Osteoblast (primary cell): Measurements from ENCODE around the gene MAPRE2. TPM values are rescaled to one million over a fixed set of nuclear protein-coding genes. Genes with fewer than 3 reads are reported as not detected.

Experiments
- DNase-seq: peaks from one replicate; pipeline ENCODE4 v3.0.0; 2011; ENCODE audit warnings: low spot score, mixed read lengths; ENCODE audit not compliant: insufficient read length; ENCODE audit errors: missing footprints
- H2AFZ ChIP-seq: 2 replicates; pipeline ENCODE4 v1.6.0; 2011; ENCODE audit warnings: mild to moderate bottlenecking, low read length
- H3K27ac ChIP-seq: 2 replicates; pipeline ENCODE4 v1.5.1; 2011; ENCODE audit warnings: mild to moderate bottlenecking, low read depth, low read length, moderate library complexity
- H3K27me3 ChIP-seq: 2 replicates; pipeline ENCODE4 v1.6.0; 2012; ENCODE audit warnings: mild to moderate bottlenecking, control low read depth, inconsistent platforms, low read length, moderate library complexity; ENCODE audit not compliant: insufficient read depth
- H3K36me3 ChIP-seq: 2 replicates; pipeline ENCODE4 v1.5.1; 2011; ENCODE audit warnings: mild to moderate bottlenecking, low read length, control low read depth, moderate library complexity; ENCODE audit not compliant: insufficient read depth
- H3K4me1 ChIP-seq: 2 replicates; pipeline ENCODE4 v1.5.1; 2011; ENCODE audit warnings: mild to moderate bottlenecking, low read length, control low read depth, moderate library complexity; ENCODE audit not compliant: insufficient read depth
- H3K4me2 ChIP-seq: 2 replicates; pipeline ENCODE4 v1.6.0; 2011; ENCODE audit warnings: mild to moderate bottlenecking, low read length; ENCODE audit not compliant: insufficient read depth
- H3K4me3 ChIP-seq: fragments of 200-600 bp; sonication (generic); 3 replicates; pipeline ENCODE4 v1.5.1; 2012; ENCODE audit warnings: mild to moderate bottlenecking, low read length, inconsistent platforms; ENCODE audit not compliant: insufficient read depth
- H3K79me2 ChIP-seq: 2 replicates; pipeline ENCODE4 v1.6.0; 2012; ENCODE audit warnings: mild to moderate bottlenecking, low read length, control low read depth, inconsistent platforms; ENCODE audit not compliant: insufficient read depth
- H3K9me3 ChIP-seq: 2 replicates; pipeline ENCODE4 v1.5.1; 2011; ENCODE audit warnings: low read depth, low read length, control low read depth
- H4K20me1 ChIP-seq: 2 replicates; pipeline ENCODE4 v1.6.0; 2012; ENCODE audit warnings: mild to moderate bottlenecking, low read length, control low read depth; ENCODE audit not compliant: insufficient read depth
- total RNA-seq: library from RNA; depleted of rRNA; stranded (reverse); fragments of >200 nt; gene quantifications from 2 replicates; pipeline ENCODE4 v1.2.3, GENCODE V29; 2012
- TF ChIP-seq, protein P1 (sequence below): IDR thresholded peaks from 2 replicates; pipeline ENCODE4 v1.5.1; 2011; ENCODE audit warnings: mild to moderate bottlenecking, low read depth, low read length, moderate library complexity; ENCODE audit errors: extremely low read depth

MAPRE2 gene
- total RNA-seq, 1 donor: 21.7 TPM

DNA sequence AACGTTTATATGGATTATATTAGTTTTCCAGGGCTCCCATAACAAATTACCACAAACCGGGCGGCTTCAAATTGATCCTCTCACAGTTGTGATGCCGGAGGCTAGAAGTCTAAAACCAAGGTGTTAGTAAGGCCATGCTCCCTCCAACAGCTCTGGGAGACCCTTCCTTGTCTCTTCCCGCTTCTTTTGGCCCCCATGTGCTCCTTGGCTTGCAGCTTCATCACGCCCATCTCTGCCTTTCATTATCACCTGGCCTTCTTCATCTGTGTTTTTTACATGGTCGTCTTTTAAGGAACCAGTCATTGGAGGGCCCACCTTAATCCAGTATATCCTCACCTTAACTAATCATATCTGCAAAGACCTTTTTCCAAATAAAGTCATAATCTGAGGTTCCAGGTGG is 13.9 kb downstream of the MAPRE2 start:
- Histone ChIP-seq H3K4me2 (no peak overlapping the region), H3K4me1 (peaks cover 11% of the 10 kb centered on the region), H3K27ac (no peak overlapping the region), H3K4me3 (no peak overlapping the region), H3K27me3 (no peaks in the 10 kb centered on the region), H3K36me3 (no peaks in the 10 kb centered on the region), H3K79me2 (peaks cover 25% of the 10 kb centered on the region), H4K20me1 (no peaks in the 10 kb centered on the region), H2AFZ (no peak overlapping the region), H3K9me3 (no peaks in the 10 kb centered on the region)
- TF ChIP-seq, protein P1, sequence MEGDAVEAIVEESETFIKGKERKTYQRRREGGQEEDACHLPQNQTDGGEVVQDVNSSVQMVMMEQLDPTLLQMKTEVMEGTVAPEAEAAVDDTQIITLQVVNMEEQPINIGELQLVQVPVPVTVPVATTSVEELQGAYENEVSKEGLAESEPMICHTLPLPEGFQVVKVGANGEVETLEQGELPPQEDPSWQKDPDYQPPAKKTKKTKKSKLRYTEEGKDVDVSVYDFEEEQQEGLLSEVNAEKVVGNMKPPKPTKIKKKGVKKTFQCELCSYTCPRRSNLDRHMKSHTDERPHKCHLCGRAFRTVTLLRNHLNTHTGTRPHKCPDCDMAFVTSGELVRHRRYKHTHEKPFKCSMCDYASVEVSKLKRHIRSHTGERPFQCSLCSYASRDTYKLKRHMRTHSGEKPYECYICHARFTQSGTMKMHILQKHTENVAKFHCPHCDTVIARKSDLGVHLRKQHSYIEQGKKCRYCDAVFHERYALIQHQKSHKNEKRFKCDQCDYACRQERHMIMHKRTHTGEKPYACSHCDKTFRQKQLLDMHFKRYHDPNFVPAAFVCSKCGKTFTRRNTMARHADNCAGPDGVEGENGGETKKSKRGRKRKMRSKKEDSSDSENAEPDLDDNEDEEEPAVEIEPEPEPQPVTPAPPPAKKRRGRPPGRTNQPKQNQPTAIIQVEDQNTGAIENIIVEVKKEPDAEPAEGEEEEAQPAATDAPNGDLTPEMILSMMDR: no peak
- DNase-seq: no peak

DNA sequence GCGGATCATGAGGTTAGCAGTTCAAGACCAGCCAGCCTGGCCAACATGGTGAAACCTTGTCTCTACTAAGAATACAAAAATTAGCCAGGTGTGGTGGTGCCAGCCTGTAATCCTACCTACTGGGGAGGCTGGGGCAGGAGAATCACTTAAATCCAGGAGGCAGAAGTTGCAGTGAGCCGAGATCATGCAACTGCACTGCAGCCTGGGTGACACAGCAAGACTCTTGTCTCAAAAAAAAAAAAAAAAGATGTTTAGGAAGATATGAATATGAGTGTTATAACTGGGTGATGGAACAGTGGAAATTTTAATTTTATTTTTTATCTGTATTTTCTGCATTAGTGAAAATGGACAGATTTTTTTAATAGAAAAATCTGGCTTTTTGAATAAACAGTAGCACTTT is 14.5 kb downstream of the MAPRE2 start:
- peaks cover 21% of the 10 kb centered on the region for H3K79me2 ChIP-seq
- no peak overlapping the region for H3K27ac ChIP-seq
- peaks cover 5% of the 10 kb centered on the region for H3K4me1 ChIP-seq
- no peak overlapping the region for H2AFZ ChIP-seq
- H3K9me3 ChIP-seq: no peaks in the 10 kb centered on the region
- no peaks in the 10 kb centered on the region for H4K20me1 ChIP-seq
- no peak overlapping the region for H3K4me3 ChIP-seq
- no peaks in the 10 kb centered on the region for H3K27me3 ChIP-seq
- TF ChIP-seq, protein P1: no peak
- DNase-seq: no peak
- no peak overlapping the region for H3K4me2 ChIP-seq
- H3K36me3 ChIP-seq: no peaks in the 10 kb centered on the region

DNA sequence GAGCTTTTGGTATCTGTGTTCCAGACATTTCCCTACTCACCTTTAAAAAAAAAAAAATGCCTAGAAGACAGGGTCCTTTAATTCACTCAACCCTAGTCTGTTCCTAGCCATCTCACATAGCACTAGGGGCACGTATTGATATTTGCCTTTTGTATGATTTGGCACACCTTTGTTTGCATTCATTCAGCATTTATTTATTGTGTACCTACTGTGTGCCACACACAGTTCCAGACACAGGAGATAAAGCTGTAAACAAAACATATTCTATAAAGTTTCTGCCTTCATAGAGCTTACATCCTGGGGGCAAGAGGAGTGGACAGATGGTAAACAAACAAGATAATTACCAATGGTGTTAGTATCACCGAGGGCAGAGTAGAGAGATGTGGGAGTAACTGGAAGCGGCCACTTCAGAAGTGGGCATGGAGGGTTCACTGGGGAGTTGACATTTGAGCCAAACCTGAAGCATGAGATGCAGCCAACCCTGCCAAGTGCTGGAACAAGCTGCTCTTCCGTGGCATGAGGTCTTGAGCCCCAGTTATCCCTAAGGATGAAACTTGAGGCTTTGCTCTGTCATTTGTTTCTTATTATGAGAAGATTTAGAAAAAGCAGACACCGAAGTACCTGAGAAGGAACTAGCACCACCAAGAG is 18.2 kb downstream of the MAPRE2 start:
- H3K4me1 ChIP-seq: no peaks in the 10 kb centered on the region
- no peak overlapping the region for H2AFZ ChIP-seq
- TF ChIP-seq, protein P1: no peak
- no peak overlapping the region for H3K27ac ChIP-seq
- no peaks in the 10 kb centered on the region for H3K36me3 ChIP-seq
- no peaks in the 10 kb centered on the region for H3K27me3 ChIP-seq
- DNase-seq: no peak
- H4K20me1 ChIP-seq: no peaks in the 10 kb centered on the region
- no peaks in the 10 kb centered on the region for H3K9me3 ChIP-seq
- no peak overlapping the region for H3K4me2 ChIP-seq
- no peak overlapping the region for H3K4me3 ChIP-seq
- H3K79me2 ChIP-seq: peaks cover 13% of the 10 kb centered on the region

DNA sequence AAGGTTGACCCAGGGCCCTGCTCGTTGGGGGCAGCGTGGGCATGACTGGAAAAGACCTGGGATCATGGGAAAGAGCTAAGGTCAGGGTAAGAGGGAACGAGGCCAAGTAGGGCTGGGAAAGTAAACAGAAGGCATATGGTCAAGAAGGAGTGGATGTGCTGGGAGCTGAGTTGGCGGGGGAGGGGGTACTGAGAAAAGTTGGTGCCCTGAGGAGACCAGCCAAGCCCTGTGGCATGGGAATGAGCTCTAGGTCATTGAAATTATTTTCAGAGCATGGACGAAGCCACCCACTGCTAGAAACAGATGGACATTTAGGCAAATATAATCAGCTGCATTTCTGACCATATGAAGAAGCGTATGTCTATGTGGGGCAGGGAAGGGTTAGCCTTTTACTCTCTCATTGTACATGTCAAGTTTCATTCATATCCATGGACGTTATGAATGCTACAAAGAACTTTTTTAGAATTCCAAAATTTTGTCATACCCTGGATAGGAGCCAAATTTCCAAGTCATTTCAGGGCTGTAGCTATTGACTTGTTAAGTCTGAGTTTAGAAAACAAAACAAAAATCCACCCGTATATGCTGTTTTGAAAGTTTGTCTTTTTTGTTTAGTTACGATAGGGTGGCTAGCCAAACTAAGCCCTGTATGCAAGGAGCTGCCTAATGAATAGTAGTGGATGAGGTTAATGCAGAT is 19.1 kb downstream of the MAPRE2 start:
- H2AFZ ChIP-seq: no peak overlapping the region
- H3K27ac ChIP-seq: no peak overlapping the region
- H3K79me2 ChIP-seq: peaks cover 9% of the 10 kb centered on the region
- H3K36me3 ChIP-seq: no peaks in the 10 kb centered on the region
- H4K20me1 ChIP-seq: no peaks in the 10 kb centered on the region
- H3K4me3 ChIP-seq: no peak overlapping the region
- no peaks in the 10 kb centered on the region for H3K27me3 ChIP-seq
- no peak for DNase-seq
- H3K4me1 ChIP-seq: no peaks in the 10 kb centered on the region
- H3K4me2 ChIP-seq: no peak overlapping the region
- TF ChIP-seq, protein P1: no peak
- H3K9me3 ChIP-seq: no peaks in the 10 kb centered on the region
